Islet of Langerhans (tissue), 1 donor: ENCODE results near the gene ARIH2.
A peak's percentile ranks its signal among the peaks of the same experiment; 100 is the strongest.
"Not testable (repeated sequence)": the region's sequence is repeated elsewhere in the genome, so short reads cannot be mapped to it uniquely, and the experiment has no call there.

Experiments
- FAIRE-seq: peaks from one replicate; lab custom pipeline; 2011; peaks lifted over from hg19 to GRCh38; lab: Jason Lieb, UNC

ARIH2 gene

DNA sequence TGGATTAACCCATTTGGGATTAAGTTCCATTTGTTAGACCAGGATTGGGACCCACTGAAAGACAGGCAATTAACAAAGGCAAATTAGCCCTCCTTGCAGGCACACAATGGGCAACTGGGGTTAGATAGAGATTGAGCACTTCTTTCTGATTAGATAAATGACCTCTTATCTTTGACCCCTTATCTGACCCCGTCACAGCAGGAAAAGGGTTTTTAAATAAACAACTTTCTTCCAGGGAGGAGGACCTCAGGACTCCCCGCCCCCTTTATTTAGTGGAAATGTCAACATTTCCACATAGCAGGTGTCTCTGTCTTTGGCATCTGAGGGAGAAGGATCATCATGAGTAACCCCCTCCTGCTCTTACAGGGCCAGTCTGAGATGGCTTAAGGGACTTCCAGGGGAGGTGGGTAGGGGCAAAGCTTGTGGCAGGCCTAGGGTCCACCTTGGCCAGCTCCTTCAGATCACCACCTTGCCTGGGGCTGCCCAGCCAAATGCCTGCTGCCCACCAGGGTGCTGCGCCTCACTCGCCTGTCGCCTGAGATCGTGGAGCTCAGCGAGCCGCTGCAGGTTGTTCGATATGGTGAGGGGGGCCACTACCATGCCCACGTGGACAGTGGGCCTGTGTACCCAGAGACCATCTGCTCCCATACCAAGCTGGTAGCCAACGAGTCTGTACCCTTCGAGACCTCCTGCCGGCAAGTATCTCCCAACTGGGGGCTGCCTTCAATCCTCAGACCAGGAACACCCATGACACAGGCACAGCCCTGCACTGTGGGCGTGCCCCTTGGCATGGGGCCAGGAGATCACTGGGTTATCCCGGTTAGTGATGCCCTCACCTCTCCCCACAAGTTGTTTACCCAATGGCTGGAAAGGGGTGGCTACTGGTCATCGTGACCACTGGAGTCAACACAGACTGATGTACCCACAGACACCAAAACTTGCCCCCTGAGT lies 86.0 kb downstream of the ARIH2 start:
- no peak for FAIRE-seq

DNA sequence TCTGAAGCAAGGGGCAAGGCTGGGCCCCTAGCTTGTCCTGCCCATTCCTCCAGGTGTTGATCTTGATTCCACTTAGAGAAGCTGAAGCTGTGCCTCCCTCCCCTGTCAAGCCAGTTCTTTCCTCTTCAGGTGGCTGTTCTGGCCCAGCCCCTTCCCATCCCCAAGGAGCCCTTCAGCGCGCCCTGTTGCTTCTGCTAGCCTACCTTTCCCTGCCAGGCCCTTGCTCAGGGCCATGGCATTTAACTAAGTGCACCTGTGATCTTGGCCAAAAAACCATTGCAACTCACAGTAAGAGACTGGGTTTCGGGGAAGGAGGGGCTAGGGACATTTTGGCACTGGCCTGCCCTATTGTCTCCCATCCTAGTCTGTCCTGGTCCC lies 86.7 kb downstream of the ARIH2 start:
- FAIRE-seq: no peak

DNA sequence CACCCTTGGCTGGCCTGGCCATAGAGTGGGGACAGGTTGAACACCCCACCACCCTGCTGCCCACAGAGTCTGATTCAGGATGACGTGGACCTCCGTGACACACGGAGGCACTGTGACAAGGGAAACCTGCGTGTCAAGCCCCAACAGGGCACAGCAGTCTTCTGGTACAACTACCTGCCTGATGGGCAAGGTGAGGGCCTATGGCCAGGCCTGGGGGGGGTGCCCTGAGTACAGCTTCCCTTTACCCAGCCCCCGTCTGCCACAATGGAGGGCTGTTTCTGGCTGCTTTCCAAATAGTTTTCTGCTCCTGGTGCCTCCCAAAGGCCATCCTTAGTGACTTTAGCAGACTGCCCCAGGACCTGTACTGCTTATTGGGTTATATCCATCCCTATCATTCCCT lies 87.4 kb downstream of the ARIH2 start:
- FAIRE-seq: no peak

DNA sequence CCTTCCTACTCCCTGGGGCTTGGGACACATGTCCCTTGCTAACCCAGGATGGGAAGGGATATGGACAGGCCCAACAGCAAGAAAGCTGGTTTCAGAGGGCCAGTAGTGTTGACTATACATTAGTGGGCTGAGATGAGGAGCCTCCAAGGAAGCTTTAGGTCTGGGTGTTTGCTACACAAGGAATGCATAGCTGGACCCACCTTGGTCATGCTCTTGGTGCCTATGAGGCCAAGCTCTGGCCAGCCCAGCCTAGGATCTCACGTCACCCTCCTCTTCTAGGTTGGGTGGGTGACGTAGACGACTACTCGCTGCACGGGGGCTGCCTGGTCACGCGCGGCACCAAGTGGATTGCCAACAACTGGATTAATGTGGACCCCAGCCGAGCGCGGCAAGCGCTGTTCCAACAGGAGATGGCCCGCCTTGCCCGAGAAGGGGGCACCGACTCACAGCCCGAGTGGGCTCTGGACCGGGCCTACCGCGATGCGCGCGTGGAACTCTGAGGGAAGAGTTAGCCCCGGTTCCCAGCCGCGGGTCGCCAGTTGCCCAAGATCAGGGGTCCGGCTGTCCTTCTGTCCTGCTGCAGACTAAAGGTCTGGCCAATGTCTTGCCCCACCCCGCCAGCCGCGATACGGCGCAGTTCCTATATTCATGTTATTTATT lies 87.9 kb downstream of the ARIH2 start:
- FAIRE-seq: no peak

DNA sequence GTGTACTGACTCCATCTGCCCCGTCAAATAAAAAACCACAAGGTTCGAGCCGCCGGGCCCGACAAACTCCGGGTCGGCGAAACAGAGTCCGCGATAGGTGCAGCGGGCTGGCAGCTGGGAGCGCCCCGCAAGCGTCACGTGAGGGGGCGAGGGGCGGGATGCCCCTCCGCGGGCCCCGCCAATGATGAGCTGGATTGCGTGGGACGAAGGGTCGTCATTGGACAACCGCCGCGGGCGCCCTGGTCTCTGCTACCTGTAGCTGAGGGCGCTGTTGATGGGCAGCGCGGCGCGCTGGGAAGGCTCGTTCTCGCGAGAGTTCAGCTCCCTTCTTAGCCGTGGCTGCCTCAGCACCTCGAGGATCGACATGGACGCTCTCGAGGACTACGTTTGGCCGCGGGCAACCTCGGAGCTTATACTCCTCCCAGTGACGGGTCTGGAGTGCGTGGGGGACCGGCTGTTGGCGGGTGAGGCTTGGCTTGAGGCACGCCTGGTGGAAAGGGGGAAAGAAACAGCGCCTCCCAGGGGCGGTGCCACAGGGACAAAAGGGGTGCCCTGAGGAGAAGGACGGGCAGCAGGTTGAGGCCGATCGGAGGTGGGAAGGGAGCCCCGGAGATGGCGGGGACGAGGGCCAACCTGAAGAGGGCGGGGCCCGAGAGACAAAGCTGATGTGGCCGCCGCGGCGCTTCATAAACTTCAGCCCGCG lies 88.6 kb downstream of the ARIH2 start, which contains the start of gene WDR6:
TSS of gene WDR6 (plus strand) at position 324 of the 703 bp plus-strand sequence. CDS start at position 365, 41 bp downstream.
- peak; percentile 89 for FAIRE-seq

DNA sequence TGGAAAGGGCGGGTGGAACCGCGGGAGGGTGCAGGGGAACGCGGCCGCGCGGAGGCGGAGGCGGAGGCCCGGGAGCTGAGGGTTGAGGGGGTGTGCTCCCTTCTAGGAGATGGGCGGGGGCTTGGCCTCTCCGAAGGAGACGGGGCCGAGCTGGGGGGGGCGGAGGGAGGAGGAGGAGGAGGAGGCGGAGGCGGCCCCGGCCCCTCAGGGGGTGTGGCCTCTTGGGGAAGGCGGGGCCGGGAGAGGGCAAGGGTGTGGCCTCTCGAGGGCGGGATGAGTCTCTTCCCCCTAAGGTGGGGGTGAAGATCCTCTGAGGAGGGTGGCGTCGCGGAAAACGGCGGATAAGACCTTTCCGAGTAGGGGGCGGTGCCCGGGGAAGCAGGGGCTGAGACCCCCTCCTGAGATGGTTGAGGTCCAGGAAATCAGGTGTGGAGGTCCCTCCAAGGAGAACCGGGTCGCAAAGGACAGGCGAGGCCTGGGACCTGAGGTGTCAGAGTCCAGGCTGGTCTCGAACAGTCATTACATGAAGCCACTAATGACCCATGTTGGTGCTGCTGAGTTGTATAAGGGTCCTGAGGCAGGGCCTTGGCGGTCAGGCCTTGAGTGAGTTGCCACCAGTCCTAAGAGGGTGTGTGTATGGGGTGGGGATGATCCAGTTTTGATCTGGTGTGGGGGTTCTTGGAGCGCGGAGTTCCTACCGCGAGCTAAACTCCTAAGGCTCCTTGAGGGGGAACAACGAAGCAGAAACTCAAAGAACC lies 89.3 kb downstream of the ARIH2 start:
- FAIRE-seq: no peak

DNA sequence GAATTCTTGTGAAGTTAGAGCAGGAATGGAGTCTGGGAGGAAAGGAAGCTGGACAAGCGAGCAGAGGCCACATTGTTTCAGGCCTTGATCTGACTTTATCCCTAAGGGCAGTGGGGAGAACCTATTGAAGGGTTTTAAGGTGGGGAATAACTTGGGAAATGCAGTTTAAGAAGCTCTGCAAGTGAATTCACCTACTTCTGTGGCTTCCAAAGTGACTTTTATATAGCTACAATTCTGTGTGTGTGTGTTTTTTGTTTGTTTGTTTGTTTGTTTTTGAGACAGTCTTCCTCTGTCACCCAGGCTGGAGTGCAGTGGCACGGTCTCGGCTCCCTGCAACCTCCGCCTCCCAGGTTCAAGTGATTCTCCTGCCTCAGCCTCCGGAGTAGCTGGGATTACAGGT lies 90.0 kb downstream of the ARIH2 start:
- FAIRE-seq: not testable (repeated sequence)

DNA sequence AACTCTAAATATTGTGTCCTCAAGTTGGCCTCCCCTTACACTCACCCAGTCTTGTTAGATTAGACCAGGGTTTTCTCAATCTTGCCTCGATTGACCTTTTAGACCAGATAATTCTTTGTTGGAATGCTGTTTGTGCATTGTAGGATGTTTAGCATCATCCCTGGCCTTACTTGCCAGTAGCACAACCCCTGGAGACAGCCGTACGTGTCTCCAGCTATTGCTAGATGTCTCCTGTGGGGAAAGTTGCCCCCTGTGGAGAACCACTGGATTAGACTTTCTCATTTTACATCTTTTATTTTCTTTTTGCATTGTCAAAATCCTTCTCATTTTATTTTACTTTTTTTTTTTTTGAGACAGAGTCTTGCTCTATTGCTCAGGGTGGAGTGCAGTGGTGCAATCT lies 90.8 kb downstream of the ARIH2 start:
- no peak for FAIRE-seq

DNA sequence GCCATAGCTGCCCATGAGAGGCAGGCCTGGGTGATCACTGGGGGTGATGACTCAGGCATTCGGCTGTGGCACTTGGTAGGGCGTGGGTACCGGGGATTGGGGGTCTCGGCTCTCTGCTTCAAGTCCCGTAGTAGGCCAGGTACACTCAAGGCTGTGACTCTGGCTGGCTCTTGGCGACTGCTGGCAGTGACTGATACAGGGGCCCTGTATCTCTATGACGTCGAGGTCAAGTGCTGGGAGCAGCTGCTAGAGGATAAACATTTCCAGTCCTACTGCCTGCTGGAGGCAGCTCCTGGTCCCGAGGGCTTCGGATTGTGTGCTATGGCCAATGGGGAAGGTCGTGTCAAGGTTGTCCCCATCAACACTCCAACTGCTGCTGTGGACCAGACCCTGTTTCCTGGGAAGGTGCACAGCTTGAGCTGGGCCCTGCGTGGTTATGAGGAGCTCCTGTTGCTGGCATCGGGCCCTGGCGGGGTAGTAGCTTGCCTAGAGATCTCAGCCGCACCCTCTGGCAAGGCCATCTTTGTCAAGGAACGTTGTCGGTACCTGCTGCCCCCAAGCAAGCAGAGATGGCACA lies 93.9 kb downstream of the ARIH2 start:
- no peak for FAIRE-seq

DNA sequence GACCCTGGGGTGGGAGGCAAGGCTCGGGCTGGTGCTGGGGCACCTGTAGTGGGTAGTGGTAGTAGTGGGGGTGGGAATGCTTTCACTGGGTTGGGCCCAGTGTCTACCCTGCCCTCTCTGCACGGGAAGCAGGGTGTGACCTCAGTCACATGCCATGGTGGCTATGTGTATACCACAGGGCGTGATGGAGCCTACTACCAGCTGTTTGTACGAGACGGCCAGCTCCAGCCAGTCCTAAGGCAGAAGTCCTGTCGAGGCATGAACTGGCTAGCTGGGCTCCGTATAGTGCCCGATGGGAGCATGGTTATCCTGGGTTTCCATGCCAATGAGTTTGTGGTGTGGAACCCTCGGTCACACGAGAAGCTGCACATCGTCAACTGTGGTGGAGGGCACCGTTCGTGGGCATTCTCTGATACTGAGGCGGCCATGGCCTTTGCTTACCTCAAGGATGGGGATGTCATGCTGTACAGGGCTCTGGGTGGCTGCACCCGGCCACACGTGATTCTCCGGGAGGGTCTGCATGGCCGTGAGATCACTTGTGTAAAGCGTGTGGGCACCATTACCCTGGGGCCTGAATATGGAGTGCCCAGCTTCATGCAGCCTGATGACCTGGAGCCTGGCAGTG lies 94.6 kb downstream of the ARIH2 start:
- FAIRE-seq: no peak

DNA sequence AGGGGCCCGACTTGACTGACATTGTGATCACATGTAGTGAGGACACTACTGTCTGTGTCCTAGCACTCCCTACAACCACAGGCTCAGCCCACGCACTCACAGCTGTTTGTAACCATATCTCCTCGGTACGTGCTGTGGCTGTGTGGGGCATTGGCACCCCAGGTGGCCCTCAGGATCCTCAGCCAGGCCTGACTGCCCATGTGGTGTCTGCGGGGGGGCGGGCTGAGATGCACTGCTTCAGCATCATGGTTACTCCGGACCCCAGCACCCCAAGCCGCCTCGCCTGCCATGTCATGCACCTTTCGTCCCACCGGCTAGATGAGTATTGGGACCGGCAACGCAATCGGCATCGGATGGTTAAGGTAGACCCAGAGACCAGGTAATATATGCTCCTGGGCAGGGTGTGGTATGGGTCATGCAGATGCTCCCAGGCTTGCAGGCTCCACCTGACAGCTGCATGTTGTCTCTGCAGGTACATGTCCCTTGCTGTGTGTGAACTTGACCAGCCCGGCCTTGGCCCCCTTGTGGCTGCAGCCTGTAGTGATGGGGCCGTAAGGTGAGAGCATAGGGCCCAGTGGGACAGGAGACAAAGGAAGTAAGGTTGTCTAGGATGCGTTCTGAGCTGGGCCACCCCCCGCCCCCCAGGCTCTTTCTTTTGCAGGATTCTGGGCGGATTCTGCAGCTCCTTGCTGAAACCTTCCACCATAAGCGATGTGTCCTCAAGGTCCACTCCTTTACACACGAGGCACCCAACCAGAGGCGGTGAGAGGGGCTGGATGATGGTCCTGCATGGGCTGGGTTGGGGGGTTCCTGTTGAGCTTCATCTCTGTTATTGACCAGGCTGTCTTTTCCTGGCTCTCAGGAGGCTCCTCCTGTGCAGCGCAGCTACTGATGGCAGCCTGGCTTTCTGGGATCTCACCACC lies 95.4 kb downstream of the ARIH2 start:
- no peak for FAIRE-seq

DNA sequence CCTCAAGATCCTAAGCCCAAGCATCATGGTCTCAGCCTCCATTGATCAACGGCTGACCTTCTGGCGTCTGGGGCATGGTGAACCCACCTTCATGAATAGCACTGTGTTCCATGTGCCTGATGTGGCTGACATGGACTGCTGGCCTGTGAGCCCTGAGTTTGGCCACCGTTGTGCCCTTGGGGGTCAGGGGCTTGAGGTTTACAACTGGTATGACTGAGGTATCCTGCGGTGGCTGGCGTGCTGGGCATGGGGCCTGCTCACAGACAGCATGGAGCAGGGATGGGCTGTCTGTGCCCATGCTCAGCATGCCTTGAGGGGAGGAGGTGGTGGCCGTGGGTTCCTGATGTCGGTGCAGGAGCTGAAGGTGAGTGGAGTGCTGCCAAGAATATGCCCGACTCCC lies 96.4 kb downstream of the ARIH2 start:
- no peak for FAIRE-seq

DNA sequence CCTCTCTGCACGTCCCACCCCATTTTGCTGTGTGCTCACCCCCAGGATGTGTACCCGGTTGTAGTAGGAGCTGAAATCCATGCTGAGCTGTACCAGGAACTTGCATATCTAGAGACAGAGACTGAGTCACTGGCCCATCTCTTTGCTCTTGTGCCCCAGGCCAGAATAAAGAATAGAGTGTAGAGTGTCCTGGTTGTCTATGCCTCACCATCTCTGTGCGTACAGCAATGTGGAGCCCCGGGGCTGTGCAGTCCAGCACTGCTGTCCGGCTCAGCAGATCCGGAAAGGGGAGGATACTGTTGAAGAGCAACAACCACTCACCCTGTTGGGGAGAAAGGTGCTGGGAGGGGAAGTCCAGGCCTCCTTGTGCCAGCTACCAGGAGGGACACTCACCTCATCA lies 97.1 kb downstream of the ARIH2 start:
- no peak for FAIRE-seq

DNA sequence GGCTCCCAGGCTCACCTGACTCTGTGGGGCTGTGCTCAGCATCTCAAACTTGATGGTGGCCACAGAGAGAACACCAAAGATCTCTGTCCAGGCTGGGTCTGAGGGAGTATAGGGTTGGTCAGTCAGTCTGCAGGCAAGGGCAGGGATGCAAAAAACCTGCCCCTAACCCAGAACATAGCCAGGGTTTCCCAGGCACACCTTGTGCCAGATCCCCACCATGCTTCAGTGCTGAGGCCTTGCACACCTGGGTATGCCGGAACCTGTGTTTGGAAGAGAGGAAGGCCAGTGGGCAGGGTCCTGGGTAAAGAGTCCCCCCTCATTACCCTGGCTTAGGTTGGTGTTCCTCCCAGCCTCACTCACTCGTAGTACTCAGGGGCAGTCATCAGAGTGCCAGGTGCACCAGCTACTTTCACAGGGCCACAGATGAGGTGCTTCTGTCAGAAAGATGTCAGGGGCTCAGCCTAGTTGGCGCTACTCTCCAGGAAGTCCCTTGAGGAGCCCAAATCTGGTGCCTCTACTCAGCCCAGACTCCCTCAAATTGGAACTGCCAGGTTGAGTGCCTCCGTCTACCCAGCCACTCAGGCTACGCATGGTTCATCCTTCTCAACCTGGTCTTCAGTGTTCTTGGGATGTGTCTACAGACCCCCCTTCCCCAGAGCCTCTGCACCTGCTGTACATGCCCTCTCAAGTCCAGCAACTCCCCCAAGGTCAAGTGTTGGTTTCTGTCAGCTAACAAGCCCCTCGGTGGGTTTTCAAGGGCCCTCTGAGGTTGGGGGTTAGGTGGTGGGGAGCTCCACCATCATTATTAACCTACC lies 98.0 kb downstream of the ARIH2 start:
- FAIRE-seq: no peak

DNA sequence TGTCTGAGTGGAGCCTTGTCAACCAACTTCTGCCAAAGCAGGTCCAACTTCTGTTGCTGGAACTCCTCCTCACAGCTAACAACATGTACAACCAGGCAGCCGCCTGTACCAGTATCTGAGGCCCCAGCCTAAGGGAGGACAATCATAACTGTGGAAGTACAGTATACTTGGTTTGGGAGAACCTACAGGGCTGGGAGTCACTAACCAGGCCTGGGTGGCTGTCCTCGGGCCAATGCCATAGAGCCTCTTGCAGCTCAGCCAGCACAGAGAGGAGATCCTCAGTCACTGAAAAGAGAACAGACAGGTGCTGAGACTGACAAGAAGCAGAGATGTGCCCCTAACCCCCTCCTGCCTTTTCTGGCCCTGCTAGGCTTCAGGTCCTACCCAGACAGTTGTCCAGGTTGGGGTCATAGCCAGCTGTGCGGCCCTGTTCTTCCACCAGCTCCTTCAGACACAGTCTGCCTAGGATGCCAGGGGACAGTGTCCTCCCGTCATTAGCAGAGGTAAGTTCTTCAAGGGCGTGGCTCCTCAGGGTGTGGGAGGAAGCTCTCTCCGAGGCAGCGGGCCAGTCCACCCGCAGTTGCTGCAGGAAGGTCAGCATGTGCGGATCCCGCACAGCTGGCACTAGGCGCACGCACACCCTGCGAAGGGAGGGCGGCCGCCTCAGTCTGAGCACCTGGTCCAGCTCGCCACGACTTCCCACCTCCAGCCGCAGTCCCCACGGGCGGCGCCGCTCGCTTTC lies 98.8 kb downstream of the ARIH2 start:
- no peak for FAIRE-seq

DNA sequence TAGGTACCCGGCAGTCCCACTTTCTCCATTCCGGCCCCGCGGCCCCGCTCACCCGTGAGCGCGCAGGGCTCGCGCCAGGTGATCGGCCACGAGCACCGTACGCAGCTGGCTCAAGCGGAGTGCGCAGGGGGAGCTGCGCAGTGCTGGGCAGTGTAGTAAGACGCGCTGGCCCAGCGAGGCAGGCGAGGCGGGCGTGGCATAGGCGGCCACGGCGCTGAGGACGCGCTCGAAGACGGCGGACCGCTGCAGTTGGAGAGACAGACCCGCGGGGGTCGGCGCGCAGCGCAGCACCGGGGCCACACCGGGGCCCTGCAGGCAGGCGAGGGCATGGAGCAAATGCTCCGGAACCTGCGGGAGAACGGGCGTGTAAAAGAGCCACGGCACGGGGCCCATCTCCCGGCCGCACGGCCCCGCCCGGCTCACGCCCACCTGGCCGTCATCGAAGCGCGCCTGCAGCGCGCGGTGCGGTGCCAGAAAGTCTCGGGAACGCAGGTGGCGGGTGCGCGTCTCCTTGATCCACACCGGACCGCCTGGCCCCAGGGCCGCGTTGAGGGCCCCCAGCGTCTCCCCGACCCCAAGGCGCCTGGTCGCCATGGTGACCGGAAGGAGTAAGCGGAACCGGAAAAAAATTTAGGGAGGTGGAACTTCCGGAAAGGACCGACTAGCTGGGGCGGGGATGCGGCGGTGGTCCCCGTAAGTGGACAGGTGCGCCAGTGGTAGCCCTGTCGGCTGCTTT lies 99.5 kb downstream of the ARIH2 start, which contains the start of gene DALRD3:
TSS of gene DALRD3 (minus strand) at position 610 of the 736 bp plus-strand sequence. CDS start at position 594, 16 bp downstream.
- no peak for FAIRE-seq

DNA sequence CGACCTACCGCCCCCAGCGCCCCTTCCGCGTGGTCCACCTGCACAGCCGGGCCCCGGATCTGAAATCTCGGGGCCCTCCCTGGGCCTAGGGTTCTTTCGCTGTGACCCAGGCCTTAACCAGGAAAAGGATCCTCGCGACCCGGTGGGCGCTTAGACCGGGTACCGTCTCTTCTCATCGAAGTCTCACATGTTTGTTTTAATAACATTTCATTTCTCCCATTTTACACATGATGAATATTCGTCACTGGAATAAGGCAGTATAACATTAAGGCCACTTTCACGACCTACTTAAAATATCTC lies 100.0 kb downstream of the ARIH2 start:
- no peak for FAIRE-seq

DNA sequence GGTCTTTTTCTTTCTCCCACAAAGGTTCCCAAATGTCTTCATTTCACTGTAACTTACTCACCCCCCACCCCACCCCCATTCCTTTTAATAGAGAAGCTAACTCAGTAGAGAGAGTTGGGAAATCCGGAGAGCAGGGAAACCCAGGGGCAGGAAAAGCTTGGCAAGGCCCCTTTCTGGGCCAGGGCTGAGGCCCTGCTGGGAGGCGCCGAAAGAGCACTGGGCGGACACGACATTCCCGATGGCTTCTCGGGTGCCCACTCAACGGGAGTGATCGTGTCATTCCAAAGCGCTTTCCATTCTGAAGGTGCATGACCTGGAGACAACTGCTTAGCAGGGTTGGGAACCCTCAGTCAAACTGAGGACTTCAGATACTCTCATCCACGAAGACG lies 101.3 kb downstream of the ARIH2 start:
- FAIRE-seq: no peak
